DMS153 treated with DMSO at 0.1 percent for 48 hours (cell line): ENCODE results near the gene MYH10.

Experiments
- DNase-seq: peaks from one replicate; lab custom pipeline; 2025; ENCODE audit not compliant: unreplicated experiment; lab: John Stamatoyannopoulos, UW

MYH10 gene

GRCh38 chr17:8649157-8650118, 18.9 kb upstream of the MYH10 start:
- no peak for DNase-seq

- DNase-seq, result no peak
These were observed 17.4 kb upstream of the MYH10 start for GRCh38 chr17:8647956-8648355.

GRCh38 chr17:8647202-8647601, 16.7 kb upstream of the MYH10 start:
- DNase-seq, result no peak

- no peak for DNase-seq
These were observed 14.0 kb upstream of the MYH10 start for GRCh38 chr17:8644507-8644902.

- no peak for DNase-seq
These were observed 13.5 kb upstream of the MYH10 start for GRCh38 chr17:8643855-8644506.

- DNase-seq, result no peak
These were observed 9.2 kb upstream of the MYH10 start for GRCh38 chr17:8639709-8640108.

- DNase-seq, result no peak
These were observed 1.5 kb upstream of the MYH10 start for GRCh38 chr17:8632061-8632460.

GRCh38 chr17:8631554-8631877, 991 bp upstream of the MYH10 start:
- no peak for DNase-seq

- DNase-seq, result peak; percentile 69
These were observed 453 bp upstream of the MYH10 start for GRCh38 chr17:8630802-8631553.

GRCh38 chr17:8629371-8630226, 926 bp downstream of the MYH10 start:
- DNase-seq, result no peak

- DNase-seq, result no peak
These were observed 1.8 kb downstream of the MYH10 start for GRCh38 chr17:8628609-8629169.

GRCh38 chr17:8628172-8628571, 2.4 kb downstream of the MYH10 start:
- DNase-seq, result no peak

- DNase-seq, result no peak
These were observed 6.9 kb downstream of the MYH10 start for GRCh38 chr17:8623591-8623990.

GRCh38 chr17:8622191-8622590, 8.3 kb downstream of the MYH10 start:
- no peak for DNase-seq

GRCh38 chr17:8621585-8621984, 8.9 kb downstream of the MYH10 start:
- DNase-seq, result no peak

GRCh38 chr17:8619294-8619693, 11.2 kb downstream of the MYH10 start:
- DNase-seq, result no peak

- DNase-seq, result no peak
These were observed 11.7 kb downstream of the MYH10 start for GRCh38 chr17:8618825-8619224.

- DNase-seq, result no peak
These were observed 15.5 kb downstream of the MYH10 start for GRCh38 chr17:8614988-8615387.

- no peak for DNase-seq
These were observed 18.8 kb downstream of the MYH10 start for GRCh38 chr17:8611619-8612298.

- DNase-seq, result no peak
These were observed 19.4 kb downstream of the MYH10 start for GRCh38 chr17:8611137-8611536.
